ENCODE data around the gene CCDC90B. TPM values are rescaled to one million over a fixed set of nuclear protein-coding genes. Genes with fewer than 3 reads are reported as not detected.
"Not testable (repeated sequence)": the region's sequence is repeated elsewhere in the genome, so short reads cannot be mapped to it uniquely, and the experiment has no call there.

Gene CCDC90B
- total RNA-seq, 2 experiments from 2014 or later, result 39.3 to 47.4 TPM

DNA sequence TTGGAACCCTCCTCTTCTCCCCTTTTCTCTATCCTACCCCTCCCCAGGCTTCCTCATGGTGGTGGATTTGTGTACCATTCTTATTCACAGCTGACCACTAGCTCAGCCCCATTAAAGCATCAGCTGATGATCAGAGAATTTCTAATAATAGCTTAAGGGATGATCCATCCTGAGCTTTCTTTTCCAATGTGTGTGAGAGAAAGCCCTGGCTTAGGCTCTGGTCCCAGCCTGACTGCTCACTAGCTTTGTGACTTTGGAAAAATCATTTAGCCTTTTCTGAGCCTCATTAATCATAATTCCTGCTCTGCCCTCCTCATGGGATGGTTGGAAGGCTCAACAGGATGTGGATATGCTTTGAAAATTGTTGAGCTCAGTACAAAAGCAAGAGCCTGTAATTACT lies 26.3 kb upstream of the CCDC90B start:
- Histone ChIP-seq H3K36me3 (ENCODE audit: insufficient read depth, low read length) (no peaks in the 10 kb centered on the region), H3K4me3 (ENCODE audit: low read depth, low read length, poor library complexity, severe bottlenecking) (no peak overlapping the region), H3K4me1 (ENCODE audit: insufficient read depth, low read length, poor library complexity, severe bottlenecking) (no peaks in the 10 kb centered on the region), H2AFZ (ENCODE audit: low read length) (no peak overlapping the region), H3K27ac (ENCODE audit: low read depth, low read length, poor library complexity, severe bottlenecking) (no peak overlapping the region), H3K79me2 (ENCODE audit: insufficient read depth, low read depth, low read length) (no peaks in the 10 kb centered on the region), H3K4me2 (ENCODE audit: low read length) (no peak overlapping the region), H3K9me2 (ENCODE audit: insufficient read depth, low read length) (no peaks in the 10 kb centered on the region), H4K20me1 (ENCODE audit: insufficient read depth, low read length) (no peaks in the 10 kb centered on the region), H3K9me3 (ENCODE audit: low read length) (no peaks in the 10 kb centered on the region)
- BruUV-seq (replicated peaks), result no TSS peak
- POLR2A ChIA-PET, result interaction anchor here (0.5 kb wide), 1 partner anchor 513 kb away, joined by 5 read pairs; no protein-coding TSS in a partner anchor
- no peak for TF ChIP-seq CTCF (conservative IDR thresholded peaks at IDR 0.05; ENCODE audit: low read length)
- no peak for TF ChIP-seq EZH2phosphoT487 (IDR thresholded peaks at IDR 0.05; ENCODE audit: borderline replicate concordance, low read depth, low read length)
- intact Hi-C loops (cut with micrococcal nuclease; ENCODE audit: unreplicated experiment), result no loop called here
- CTCF ChIA-PET (ENCODE audit: unreplicated experiment), result interaction anchor here (0.9 to 1.2 kb wide), 2 partner anchors 9 to 22 kb away, joined by 3 read pairs; no protein-coding TSS in a partner anchor
- DNase-seq (ENCODE audit: low spot score), result no peak

DNA sequence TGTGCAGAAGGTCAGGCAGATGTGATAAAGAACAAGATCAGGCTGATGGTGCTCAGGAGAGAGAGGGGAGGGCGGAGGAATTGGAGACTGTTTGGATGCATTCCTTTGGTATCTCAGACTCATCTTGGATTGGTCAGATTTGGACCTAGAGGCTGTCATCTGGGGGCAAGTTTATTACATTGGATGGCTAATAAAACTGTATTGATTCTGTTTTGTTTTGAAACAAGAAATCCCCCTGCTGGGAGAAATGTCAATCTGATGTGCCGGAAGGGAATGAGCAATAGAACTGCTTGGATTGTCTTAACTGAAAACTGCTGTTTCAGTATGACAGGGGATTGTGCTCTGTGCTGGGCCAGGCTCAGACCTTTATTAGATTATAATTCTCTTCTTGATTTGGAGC lies 25.5 kb upstream of the CCDC90B start:
- no peak for TF ChIP-seq CTCF (conservative IDR thresholded peaks at IDR 0.05; ENCODE audit: low read length)
- no peak for TF ChIP-seq EZH2phosphoT487 (IDR thresholded peaks at IDR 0.05; ENCODE audit: borderline replicate concordance, low read depth, low read length)
- no peaks in the 10 kb centered on the region for H3K9me3 ChIP-seq (ENCODE audit: low read length)
- intact Hi-C loops (cut with micrococcal nuclease; ENCODE audit: unreplicated experiment), result no loop called here
- no peak for DNase-seq (ENCODE audit: low spot score)
- H3K4me3 ChIP-seq (ENCODE audit: low read depth, low read length, poor library complexity, severe bottlenecking), result no peak overlapping the region
- H3K36me3 ChIP-seq (ENCODE audit: insufficient read depth, low read length), result no peaks in the 10 kb centered on the region
- H3K9me2 ChIP-seq (ENCODE audit: insufficient read depth, low read length), result no peaks in the 10 kb centered on the region
- no peak overlapping the region for H3K4me2 ChIP-seq (ENCODE audit: low read length)
- no TSS peak for BruUV-seq (replicated peaks)
- no peaks in the 10 kb centered on the region for H3K4me1 ChIP-seq (ENCODE audit: insufficient read depth, low read length, poor library complexity, severe bottlenecking)
- no peak overlapping the region for H2AFZ ChIP-seq (ENCODE audit: low read length)
- H3K79me2 ChIP-seq (ENCODE audit: insufficient read depth, low read depth, low read length), result no peaks in the 10 kb centered on the region
- CTCF ChIA-PET (ENCODE audit: unreplicated experiment), result no interaction called here
- POLR2A ChIA-PET, result no interaction called here
- H4K20me1 ChIP-seq (ENCODE audit: insufficient read depth, low read length), result no peaks in the 10 kb centered on the region
- no peak overlapping the region for H3K27ac ChIP-seq (ENCODE audit: low read depth, low read length, poor library complexity, severe bottlenecking)

- H3K4me2 ChIP-seq (ENCODE audit: low read length), result no peak overlapping the region
- no peak overlapping the region for H3K4me3 ChIP-seq (ENCODE audit: low read depth, low read length, poor library complexity, severe bottlenecking)
- CTCF ChIA-PET (ENCODE audit: unreplicated experiment), result no interaction called here
- TF ChIP-seq EZH2phosphoT487 (IDR thresholded peaks at IDR 0.05; ENCODE audit: borderline replicate concordance, low read depth, low read length) (no peak), CTCF (conservative IDR thresholded peaks at IDR 0.05; ENCODE audit: low read length) (no peak)
- no peaks in the 10 kb centered on the region for H3K9me3 ChIP-seq (ENCODE audit: low read length)
- no peaks in the 10 kb centered on the region for H3K4me1 ChIP-seq (ENCODE audit: insufficient read depth, low read length, poor library complexity, severe bottlenecking)
- BruUV-seq (replicated peaks), result no TSS peak
- H4K20me1 ChIP-seq (ENCODE audit: insufficient read depth, low read length), result no peaks in the 10 kb centered on the region
- POLR2A ChIA-PET, result interaction anchor here (1.4 kb wide), 1 partner anchor 9 kb away, joined by 5 read pairs; no protein-coding TSS in a partner anchor
- no peaks in the 10 kb centered on the region for H3K36me3 ChIP-seq (ENCODE audit: insufficient read depth, low read length)
- H3K79me2 ChIP-seq (ENCODE audit: insufficient read depth, low read depth, low read length), result no peaks in the 10 kb centered on the region
- no peak overlapping the region for H2AFZ ChIP-seq (ENCODE audit: low read length)
- H3K9me2 ChIP-seq (ENCODE audit: insufficient read depth, low read length), result no peaks in the 10 kb centered on the region
- no peak overlapping the region for H3K27ac ChIP-seq (ENCODE audit: low read depth, low read length, poor library complexity, severe bottlenecking)
- DNase-seq (ENCODE audit: low spot score), result no peak
- intact Hi-C loops (cut with micrococcal nuclease; ENCODE audit: unreplicated experiment), result no loop called here
Measured at GRCh38 chr11:83310718-83311117, 24.6 kb upstream of the CCDC90B start.

DNA sequence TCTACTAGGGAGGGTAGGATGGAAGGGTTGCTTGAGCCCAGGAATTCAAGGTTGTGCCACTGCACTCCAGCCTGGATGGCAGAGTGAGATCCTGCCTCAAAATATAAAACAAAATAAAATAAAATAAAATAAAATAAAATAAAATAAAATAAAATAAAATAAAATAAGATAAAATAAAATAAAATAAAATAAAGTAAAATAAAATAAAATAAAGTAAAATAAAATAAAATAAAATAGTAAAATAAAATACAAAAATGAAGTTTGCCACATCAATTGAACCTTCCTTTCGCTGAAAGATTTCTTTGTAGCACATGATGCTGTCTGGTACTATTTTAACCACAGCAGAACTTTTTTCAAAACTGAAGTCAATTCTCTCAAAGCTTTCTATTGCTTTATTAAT lies 22.4 kb upstream of the CCDC90B start:
- BruUV-seq (replicated peaks), result not testable (repeated sequence)

More for the DNA sequence above, 22.4 kb upstream of the CCDC90B start:
- H3K9me2 ChIP-seq (ENCODE audit: insufficient read depth, low read length); H3K9me3 ChIP-seq (ENCODE audit: low read length); H3K79me2 ChIP-seq (ENCODE audit: insufficient read depth, low read depth, low read length); H3K4me1 ChIP-seq (ENCODE audit: insufficient read depth, low read length, poor library complexity, severe bottlenecking); intact Hi-C loops (cut with micrococcal nuclease; ENCODE audit: unreplicated experiment); DNase-seq (ENCODE audit: low spot score); H3K4me2 ChIP-seq (ENCODE audit: low read length); H2AFZ ChIP-seq (ENCODE audit: low read length); CTCF ChIA-PET (ENCODE audit: unreplicated experiment); H4K20me1 ChIP-seq (ENCODE audit: insufficient read depth, low read length); H3K36me3 ChIP-seq (ENCODE audit: insufficient read depth, low read length); H3K4me3 ChIP-seq (ENCODE audit: low read depth, low read length, poor library complexity, severe bottlenecking); H3K27ac ChIP-seq (ENCODE audit: low read depth, low read length, poor library complexity, severe bottlenecking): not testable (repeated sequence)
- POLR2A ChIA-PET, result interaction anchor here (1.1 kb wide), 1 partner anchor 12 kb away, joined by 3 read pairs; no protein-coding TSS in a partner anchor

All from OCI-LY7 (cell line).